Raji (cell line): ENCODE results near the gene HIRIP3.

Experiments
- POLR2A ChIP-seq: IDR thresholded peaks from 2 replicates; pipeline ENCODE4 v1.6.1; 2011; ENCODE audit warnings: low read depth, low read length, control low read depth; ENCODE audit not compliant: insufficient read depth

The HIRIP3 gene

GRCh38 chr16:29962344-29962994, 32.9 kb downstream of the HIRIP3 start:
- no peak for TF ChIP-seq POLR2A

- TF ChIP-seq POLR2A: peak; percentile 86
Observed at GRCh38 chr16:29961479-29962343, 33.7 kb downstream of the HIRIP3 start, which contains the start of gene TMEM219. TSS of gene TMEM219 (plus strand) at chr16:29962079. CDS start at chr16:29963144, 1,065 bp downstream.

GRCh38 chr16:29961127-29961478, 34.3 kb downstream of the HIRIP3 start:
- TF ChIP-seq POLR2A: no peak

- no peak for TF ChIP-seq POLR2A
Observed at GRCh38 chr16:29959293-29959692, 36.1 kb downstream of the HIRIP3 start.

- TF ChIP-seq POLR2A: no peak
Observed at GRCh38 chr16:29958756-29959155, 36.7 kb downstream of the HIRIP3 start.

GRCh38 chr16:29951625-29952365, 43.6 kb downstream of the HIRIP3 start:
- TF ChIP-seq POLR2A: no peak

GRCh38 chr16:29950806-29951461, 44.5 kb downstream of the HIRIP3 start:
- TF ChIP-seq POLR2A: no peak

GRCh38 chr16:29947897-29948296, 47.5 kb downstream of the HIRIP3 start:
- TF ChIP-seq POLR2A: no peak

GRCh38 chr16:29943846-29944799, 51.3 kb downstream of the HIRIP3 start:
- TF ChIP-seq POLR2A: no peak
